ENCODE measurements around the gene GCC1.

The GCC1 gene

GRCh38 chr7:127592550-127592949 is 7.2 kb upstream of the GCC1 start:
- peaks cover 8% of the 10 kb centered on the region; the same call in 1 of the 2 replicates for H4K20me1 ChIP-seq (ENCODE audit: control insufficient read depth, insufficient read depth, low read depth, low read length)
- peaks cover 15% of the 10 kb centered on the region for H3K79me2 ChIP-seq (ENCODE audit: control insufficient read depth, low read length)
- H3K36me3 ChIP-seq (ENCODE audit: control insufficient read depth, low read length): peaks cover 23% of the 10 kb centered on the region
- H3F3A ChIP-seq (ENCODE audit: control insufficient read depth, insufficient read depth): no peaks in the 10 kb centered on the region
- H3K4me1 ChIP-seq (ENCODE audit: control insufficient read depth, low read length): peaks cover 14% of the 10 kb centered on the region
- H3K9me2 ChIP-seq (replicated peaks; ENCODE audit: control insufficient read depth, low read length): no peaks in the 10 kb centered on the region
- no peaks in the 10 kb centered on the region for H3K27me3 ChIP-seq (ENCODE audit: control insufficient read depth, low read length)
- no peak overlapping the region for H3K27ac ChIP-seq (ENCODE audit: low read depth, low read length)
- no peak overlapping the region for H3K4me3 ChIP-seq (ENCODE audit: low read length)
- TF ChIP-seq EZH2phosphoT487 (IDR thresholded peaks at IDR 0.05; ENCODE audit: borderline replicate concordance, low read length): no peak
- TF ChIP-seq, protein P1, sequence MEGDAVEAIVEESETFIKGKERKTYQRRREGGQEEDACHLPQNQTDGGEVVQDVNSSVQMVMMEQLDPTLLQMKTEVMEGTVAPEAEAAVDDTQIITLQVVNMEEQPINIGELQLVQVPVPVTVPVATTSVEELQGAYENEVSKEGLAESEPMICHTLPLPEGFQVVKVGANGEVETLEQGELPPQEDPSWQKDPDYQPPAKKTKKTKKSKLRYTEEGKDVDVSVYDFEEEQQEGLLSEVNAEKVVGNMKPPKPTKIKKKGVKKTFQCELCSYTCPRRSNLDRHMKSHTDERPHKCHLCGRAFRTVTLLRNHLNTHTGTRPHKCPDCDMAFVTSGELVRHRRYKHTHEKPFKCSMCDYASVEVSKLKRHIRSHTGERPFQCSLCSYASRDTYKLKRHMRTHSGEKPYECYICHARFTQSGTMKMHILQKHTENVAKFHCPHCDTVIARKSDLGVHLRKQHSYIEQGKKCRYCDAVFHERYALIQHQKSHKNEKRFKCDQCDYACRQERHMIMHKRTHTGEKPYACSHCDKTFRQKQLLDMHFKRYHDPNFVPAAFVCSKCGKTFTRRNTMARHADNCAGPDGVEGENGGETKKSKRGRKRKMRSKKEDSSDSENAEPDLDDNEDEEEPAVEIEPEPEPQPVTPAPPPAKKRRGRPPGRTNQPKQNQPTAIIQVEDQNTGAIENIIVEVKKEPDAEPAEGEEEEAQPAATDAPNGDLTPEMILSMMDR (IDR thresholded peaks at IDR 0.05; ENCODE audit: low read depth, low read length, poor library complexity, severe bottlenecking): no peak
- H3K9me3 ChIP-seq (ENCODE audit: control insufficient read depth, insufficient read depth, low read length): no peaks in the 10 kb centered on the region
- H3K4me2 ChIP-seq (ENCODE audit: low read length): no peak overlapping the region

DNA sequence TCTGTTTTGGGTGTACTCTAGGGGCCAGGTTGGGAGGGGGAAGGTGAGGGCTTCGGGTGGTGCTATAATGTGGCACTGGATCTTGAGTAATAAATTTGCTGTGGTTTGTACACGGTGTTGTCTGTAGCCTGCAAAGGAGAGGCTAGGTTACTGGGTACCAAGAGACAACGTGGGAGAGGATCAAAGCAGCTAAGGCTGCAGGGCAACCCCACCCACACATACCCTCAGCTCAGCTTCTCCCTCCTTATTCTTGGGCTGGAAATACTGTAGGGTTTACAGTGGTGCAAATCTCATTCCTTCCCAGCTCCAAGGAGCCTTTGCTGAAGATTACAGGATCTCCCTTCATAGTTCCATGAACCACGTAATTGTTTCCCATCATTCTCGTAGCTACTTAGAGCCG is 6.2 kb upstream of the GCC1 start:
- Histone ChIP-seq H3K79me2 (ENCODE audit: control insufficient read depth, low read length) (peaks cover 15% of the 10 kb centered on the region), H3K36me3 (ENCODE audit: control insufficient read depth, low read length) (peaks cover 23% of the 10 kb centered on the region), H3K4me2 (ENCODE audit: low read length) (no peak overlapping the region), H3K27me3 (ENCODE audit: control insufficient read depth, low read length) (no peaks in the 10 kb centered on the region), H3K9me3 (ENCODE audit: control insufficient read depth, insufficient read depth, low read length) (no peaks in the 10 kb centered on the region), H3K9me2 (replicated peaks; ENCODE audit: control insufficient read depth, low read length) (no peaks in the 10 kb centered on the region), H3K27ac (ENCODE audit: low read depth, low read length) (no peak overlapping the region), H3F3A (ENCODE audit: control insufficient read depth, insufficient read depth) (peaks cover 8% of the 10 kb centered on the region), H4K20me1 (ENCODE audit: control insufficient read depth, insufficient read depth, low read depth, low read length) (peaks cover 8% of the 10 kb centered on the region; the same call in 1 of the 2 replicates), H3K4me1 (ENCODE audit: control insufficient read depth, low read length) (peaks cover 16% of the 10 kb centered on the region), H3K4me3 (ENCODE audit: low read length) (no peak overlapping the region)
- no peak for TF ChIP-seq EZH2phosphoT487 (IDR thresholded peaks at IDR 0.05; ENCODE audit: borderline replicate concordance, low read length)
- TF ChIP-seq, protein P1 (IDR thresholded peaks at IDR 0.05; ENCODE audit: low read depth, low read length, poor library complexity, severe bottlenecking): no peak

GRCh38 chr7:127591189-127591588 is 5.8 kb upstream of the GCC1 start:
- H3F3A ChIP-seq (ENCODE audit: control insufficient read depth, insufficient read depth): peaks cover 8% of the 10 kb centered on the region
- no peaks in the 10 kb centered on the region for H3K9me2 ChIP-seq (replicated peaks; ENCODE audit: control insufficient read depth, low read length)
- H3K4me1 ChIP-seq (ENCODE audit: control insufficient read depth, low read length): peaks cover 16% of the 10 kb centered on the region
- no peak overlapping the region for H3K4me3 ChIP-seq (ENCODE audit: low read length)
- no peaks in the 10 kb centered on the region for H3K9me3 ChIP-seq (ENCODE audit: control insufficient read depth, insufficient read depth, low read length)
- peaks cover 15% of the 10 kb centered on the region for H3K79me2 ChIP-seq (ENCODE audit: control insufficient read depth, low read length)
- H3K4me2 ChIP-seq (ENCODE audit: low read length): no peak overlapping the region
- peaks cover 8% of the 10 kb centered on the region; the same call in 1 of the 2 replicates for H4K20me1 ChIP-seq (ENCODE audit: control insufficient read depth, insufficient read depth, low read depth, low read length)
- H3K27ac ChIP-seq (ENCODE audit: low read depth, low read length): no peak overlapping the region
- H3K36me3 ChIP-seq (ENCODE audit: control insufficient read depth, low read length): peaks cover 23% of the 10 kb centered on the region
- H3K27me3 ChIP-seq (ENCODE audit: control insufficient read depth, low read length): no peaks in the 10 kb centered on the region
- no peak for TF ChIP-seq EZH2phosphoT487 (IDR thresholded peaks at IDR 0.05; ENCODE audit: borderline replicate concordance, low read length)
- TF ChIP-seq, protein P1 (IDR thresholded peaks at IDR 0.05; ENCODE audit: low read depth, low read length, poor library complexity, severe bottlenecking): no peak

Data from DOHH2 (cell line).